HG03196 (cell line): ENCODE results near the gene DOCK11.
"Not testable (repeated sequence)": the region's sequence is repeated elsewhere in the genome, so short reads cannot be mapped to it uniquely, and the experiment has no call there.

Source experiments
- ATAC-seq: cut with Tn5 transposase; IDR thresholded peaks from one replicate; pipeline ENCODE4 v1.9.1; 2021; ENCODE audit not compliant: unreplicated experiment

DOCK11 gene

DNA sequence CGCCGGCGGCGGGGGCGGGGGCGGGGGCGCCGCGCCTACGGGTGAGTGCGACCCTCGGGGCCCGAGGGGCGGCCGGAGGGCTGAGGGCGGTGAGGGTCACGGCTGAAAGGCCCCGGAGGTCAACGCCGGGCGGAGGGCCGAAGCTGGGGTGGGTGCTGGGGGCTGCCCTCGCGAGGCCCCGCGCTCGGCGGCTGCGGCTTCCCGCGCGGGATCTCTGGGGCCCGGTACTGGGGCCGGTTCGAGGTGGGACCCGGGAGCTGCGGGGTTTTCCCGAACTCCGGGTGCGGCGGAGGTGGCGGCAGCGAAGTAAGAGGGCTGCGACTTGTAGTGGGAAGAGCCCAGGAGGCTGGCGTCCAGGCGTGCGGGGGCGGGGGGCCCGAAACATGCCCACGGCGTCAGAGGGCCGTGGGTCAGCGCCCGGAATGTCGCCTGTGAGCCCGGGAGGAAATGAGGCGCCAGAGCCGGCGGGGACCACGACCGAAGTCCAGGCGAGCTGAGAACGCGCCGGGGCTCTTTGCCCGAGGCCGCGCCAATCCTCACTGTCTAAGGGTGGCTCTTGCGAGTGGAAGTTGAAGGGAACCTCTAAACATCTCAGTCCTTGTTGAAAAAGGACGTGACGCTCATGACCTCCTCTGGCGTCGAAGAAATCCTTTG, 232.2 kb downstream of the DOCK11 start:
- no peak for ATAC-seq

DNA sequence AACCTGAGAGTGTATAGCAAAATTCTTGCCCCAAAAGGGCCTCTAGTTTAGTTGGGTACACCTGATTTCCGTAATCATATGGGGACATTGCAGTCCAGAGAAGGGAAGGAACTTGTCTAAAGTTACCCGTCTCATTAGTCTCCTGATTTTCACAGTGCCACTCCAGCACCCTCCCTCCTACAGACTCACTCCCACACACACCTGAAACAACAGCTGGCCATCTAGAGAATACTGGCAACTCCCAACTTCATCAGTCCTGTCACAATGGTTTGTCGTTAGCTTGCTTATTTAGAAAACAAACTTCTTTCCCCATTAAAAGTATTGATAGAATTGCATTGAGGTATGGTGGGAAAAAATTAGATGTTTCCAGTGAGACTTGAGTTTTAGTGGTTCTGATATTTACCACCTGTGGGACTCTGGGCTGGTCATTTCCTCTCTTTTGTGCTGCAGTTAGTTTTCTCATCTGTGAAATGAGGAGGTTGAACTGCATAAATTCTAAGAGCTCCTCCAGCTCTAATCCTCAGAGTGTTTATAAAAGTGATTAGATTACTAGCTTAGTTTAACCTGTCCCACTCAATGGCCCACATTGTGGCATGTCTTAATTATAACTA, 233.5 kb downstream of the DOCK11 start:
- ATAC-seq: no peak

DNA sequence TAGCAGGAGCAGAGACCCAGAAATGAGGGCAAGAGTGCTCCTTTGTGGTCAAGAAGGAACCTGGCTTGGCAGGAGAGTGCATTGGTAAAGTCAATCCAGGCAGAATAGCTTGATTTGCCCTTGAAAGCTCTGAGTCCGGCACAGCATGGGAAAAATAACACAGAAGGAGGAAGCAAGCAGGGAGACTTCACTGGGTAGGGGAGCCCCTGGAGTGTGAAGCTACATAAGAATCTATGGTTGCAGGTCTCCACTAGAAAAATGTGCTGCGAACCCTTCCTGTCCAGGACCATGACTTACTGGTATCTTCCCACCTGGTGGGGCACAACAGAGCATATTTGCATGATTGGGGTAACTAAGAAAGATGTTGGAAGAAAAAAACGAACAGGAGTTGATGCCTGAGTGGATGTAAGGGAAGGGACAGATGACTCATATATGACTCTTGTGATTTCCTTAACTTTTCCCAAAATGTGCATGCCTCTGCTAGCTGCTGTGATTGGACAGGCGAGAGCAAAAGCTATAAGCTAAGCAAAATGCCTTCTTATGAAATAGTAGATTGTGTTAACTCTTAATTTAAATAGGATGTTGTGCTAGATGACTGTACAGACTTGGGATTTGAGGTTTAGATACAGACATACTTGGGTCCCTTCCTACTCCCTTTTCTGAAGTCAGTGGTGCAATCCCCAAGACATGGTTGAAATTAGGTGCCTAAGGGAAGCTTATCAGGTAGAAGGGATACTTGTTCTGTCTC, 235.1 kb downstream of the DOCK11 start:
- ATAC-seq: no peak

DNA sequence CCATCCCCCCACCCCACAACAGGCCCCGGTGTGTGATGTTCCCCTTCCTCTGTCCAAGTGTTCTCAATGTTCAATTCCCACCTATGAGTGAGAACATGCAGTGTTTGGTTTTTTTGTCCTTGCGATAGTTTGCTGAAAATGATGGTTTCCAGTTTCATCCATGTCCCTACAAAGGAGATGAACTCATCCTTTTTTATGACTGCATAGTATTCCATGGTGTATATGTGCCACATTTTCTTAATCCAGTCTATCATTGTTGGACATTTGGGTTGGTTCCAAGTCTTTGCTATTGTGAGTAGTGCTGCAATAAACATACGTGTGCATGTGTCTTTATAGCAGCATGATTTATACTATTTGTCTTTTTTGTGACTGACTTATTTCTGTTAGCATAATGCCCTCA, 236.9 kb downstream of the DOCK11 start:
- not testable (repeated sequence) for ATAC-seq

DNA sequence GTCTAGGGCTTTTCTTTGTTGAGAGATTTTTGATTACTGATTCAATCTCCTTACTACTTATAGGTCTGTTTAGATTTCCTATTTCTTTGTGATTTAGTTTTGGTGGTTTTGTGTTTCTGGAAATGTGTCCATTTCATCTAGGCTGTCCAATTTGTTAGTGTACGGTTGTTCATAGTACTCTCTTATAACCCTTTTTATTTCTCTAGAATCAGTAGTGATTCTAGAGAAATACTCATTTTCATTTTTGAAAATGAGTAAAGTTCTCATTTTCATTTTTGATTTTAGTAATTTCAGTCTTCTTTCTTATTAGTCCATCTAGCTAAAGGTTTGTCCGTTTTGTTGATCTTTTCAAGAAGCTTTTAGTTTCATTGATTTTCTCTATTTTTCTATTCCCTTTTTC, 239.3 kb downstream of the DOCK11 start:
- ATAC-seq: no peak
